ENCODE measurements around the gene ATG10. TPM values are rescaled to one million over a fixed set of nuclear protein-coding genes. Genes with fewer than 3 reads are reported as not detected.

Gene ATG10
- total RNA-seq, 1 experiment from 2014 or later = 10.0 TPM

DNA sequence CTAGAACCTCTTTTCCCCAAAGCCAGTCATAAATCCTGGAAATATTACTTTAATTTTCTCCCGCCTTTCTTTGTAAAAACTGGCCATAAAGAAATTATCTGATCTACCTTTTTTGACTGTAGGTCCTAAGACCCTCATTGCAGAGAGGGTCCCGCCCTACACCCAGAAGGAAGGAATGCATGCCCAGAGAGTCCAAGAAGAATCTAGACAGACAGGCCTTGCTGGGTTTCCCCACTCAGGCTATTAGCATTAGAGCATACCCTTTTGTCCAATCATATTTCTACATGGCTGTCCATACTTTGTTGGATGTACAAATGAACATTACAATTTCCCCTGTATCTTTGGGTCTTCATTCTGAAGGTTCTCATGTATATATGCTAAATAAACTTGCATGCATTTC, 1.9 kb upstream of the ATG10 start:
- no peak for DNase-seq
- Mint-ChIP-seq H3K9me3 (ENCODE audit: low read depth, unreplicated experiment) (no peaks in the 10 kb centered on the region), H3K36me3 (ENCODE audit: insufficient read depth, unreplicated experiment) (peaks cover 20% of the 10 kb centered on the region), H3K27me3 (ENCODE audit: unreplicated experiment) (no peaks in the 10 kb centered on the region), H3K27ac (ENCODE audit: unreplicated experiment) (no peak overlapping the region), H3K4me1 (ENCODE audit: low read depth, unreplicated experiment) (no peaks in the 10 kb centered on the region), H3K4me3 (ENCODE audit: low read depth, unreplicated experiment) (no peak overlapping the region)
- BruUV-seq (replicated peaks) = no TSS peak
- intact Hi-C loops (cut with micrococcal nuclease; ENCODE audit: unreplicated experiment) = loop anchor here (5.0 to 10.0 kb wide), 6 partner anchors 115 to 545 kb away; partner anchors contain the start of gene SSBP2
- TF ChIP-seq, protein P1, sequence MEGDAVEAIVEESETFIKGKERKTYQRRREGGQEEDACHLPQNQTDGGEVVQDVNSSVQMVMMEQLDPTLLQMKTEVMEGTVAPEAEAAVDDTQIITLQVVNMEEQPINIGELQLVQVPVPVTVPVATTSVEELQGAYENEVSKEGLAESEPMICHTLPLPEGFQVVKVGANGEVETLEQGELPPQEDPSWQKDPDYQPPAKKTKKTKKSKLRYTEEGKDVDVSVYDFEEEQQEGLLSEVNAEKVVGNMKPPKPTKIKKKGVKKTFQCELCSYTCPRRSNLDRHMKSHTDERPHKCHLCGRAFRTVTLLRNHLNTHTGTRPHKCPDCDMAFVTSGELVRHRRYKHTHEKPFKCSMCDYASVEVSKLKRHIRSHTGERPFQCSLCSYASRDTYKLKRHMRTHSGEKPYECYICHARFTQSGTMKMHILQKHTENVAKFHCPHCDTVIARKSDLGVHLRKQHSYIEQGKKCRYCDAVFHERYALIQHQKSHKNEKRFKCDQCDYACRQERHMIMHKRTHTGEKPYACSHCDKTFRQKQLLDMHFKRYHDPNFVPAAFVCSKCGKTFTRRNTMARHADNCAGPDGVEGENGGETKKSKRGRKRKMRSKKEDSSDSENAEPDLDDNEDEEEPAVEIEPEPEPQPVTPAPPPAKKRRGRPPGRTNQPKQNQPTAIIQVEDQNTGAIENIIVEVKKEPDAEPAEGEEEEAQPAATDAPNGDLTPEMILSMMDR (IDR thresholded peaks at IDR 0.05; ENCODE audit: unreplicated experiment) = no peak
- CTCF ChIA-PET = no interaction called here

DNA sequence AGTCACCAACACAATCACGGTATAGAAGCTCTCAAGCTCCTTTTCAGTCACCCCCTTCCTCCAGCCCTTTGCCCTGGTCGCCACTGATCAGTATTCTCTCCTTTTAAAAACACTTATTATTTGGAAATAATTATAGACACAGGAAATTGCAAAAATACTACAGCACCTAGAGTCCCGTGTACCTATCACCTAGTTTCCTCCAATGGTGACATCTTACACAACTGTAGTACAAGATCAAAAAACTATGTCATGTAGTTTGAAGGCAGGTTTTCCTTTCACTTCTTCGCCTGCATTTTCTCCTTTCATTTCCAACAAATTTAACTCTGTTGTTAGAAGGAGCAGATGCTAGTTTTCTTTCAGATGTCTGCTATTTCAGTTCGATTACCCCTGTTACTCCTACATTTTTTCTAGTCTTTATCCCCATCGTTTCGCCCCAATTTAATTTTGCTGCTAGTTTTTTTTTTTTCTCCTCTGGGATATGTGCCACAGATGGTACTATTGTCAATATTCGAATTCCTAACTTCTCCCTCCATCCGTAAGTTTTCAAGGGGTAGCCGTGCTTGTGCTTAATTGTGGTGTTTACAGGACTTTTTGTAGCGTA, 612 bp upstream of the ATG10 start:
- Mint-ChIP-seq H3K36me3 (ENCODE audit: insufficient read depth, unreplicated experiment) (peaks cover 20% of the 10 kb centered on the region), H3K27ac (ENCODE audit: unreplicated experiment) (peak overlapping the region; percentile 87), H3K9me3 (ENCODE audit: low read depth, unreplicated experiment) (no peaks in the 10 kb centered on the region), H3K4me3 (ENCODE audit: low read depth, unreplicated experiment) (peak overlapping the region; percentile 77), H3K27me3 (ENCODE audit: unreplicated experiment) (no peaks in the 10 kb centered on the region), H3K4me1 (ENCODE audit: low read depth, unreplicated experiment) (no peaks in the 10 kb centered on the region)
- no peak for DNase-seq
- CTCF ChIA-PET = no interaction called here
- BruUV-seq (replicated peaks) = no TSS peak
- intact Hi-C loops (cut with micrococcal nuclease; ENCODE audit: unreplicated experiment) = loop anchor here (5.0 to 10.0 kb wide), 6 partner anchors 116 to 546 kb away; partner anchors contain the start of gene SSBP2
- TF ChIP-seq, protein P1 (IDR thresholded peaks at IDR 0.05; ENCODE audit: unreplicated experiment) = no peak

DNA sequence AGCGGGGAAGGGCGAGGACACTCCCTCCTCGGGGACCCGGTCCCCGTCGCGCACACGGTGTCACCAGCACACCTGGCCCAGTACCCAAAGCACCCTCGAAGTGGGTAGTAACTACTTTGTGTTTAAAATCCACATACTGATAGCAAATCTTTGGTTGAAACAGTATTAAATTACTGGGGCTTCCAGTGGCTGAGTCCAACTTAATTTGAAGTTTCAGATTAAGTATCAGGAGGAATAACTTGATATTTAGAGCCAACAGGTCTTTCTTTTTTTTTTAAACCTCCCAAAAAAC, 615 bp downstream of the ATG10 start:
- Mint-ChIP-seq H3K4me1 (ENCODE audit: low read depth, unreplicated experiment) (no peaks in the 10 kb centered on the region), H3K27me3 (ENCODE audit: unreplicated experiment) (no peaks in the 10 kb centered on the region), H3K9me3 (ENCODE audit: low read depth, unreplicated experiment) (no peaks in the 10 kb centered on the region), H3K4me3 (ENCODE audit: low read depth, unreplicated experiment) (peak overlapping the region; percentile 77), H3K27ac (ENCODE audit: unreplicated experiment) (no peak overlapping the region), H3K36me3 (ENCODE audit: insufficient read depth, unreplicated experiment) (peaks cover 24% of the 10 kb centered on the region)
- intact Hi-C loops (cut with micrococcal nuclease; ENCODE audit: unreplicated experiment) = loop anchor here (5.0 to 10.0 kb wide), 6 partner anchors 118 to 548 kb away; partner anchors contain the start of gene SSBP2
- BruUV-seq (replicated peaks) = TSS peak; percentile 52
- TF ChIP-seq, protein P1 (IDR thresholded peaks at IDR 0.05; ENCODE audit: unreplicated experiment) = no peak
- CTCF ChIA-PET = interaction anchor here (0.8 kb wide), 1 partner anchor 8 kb away, joined by 3 read pairs; no protein-coding TSS in a partner anchor
- no peak for DNase-seq

DNA sequence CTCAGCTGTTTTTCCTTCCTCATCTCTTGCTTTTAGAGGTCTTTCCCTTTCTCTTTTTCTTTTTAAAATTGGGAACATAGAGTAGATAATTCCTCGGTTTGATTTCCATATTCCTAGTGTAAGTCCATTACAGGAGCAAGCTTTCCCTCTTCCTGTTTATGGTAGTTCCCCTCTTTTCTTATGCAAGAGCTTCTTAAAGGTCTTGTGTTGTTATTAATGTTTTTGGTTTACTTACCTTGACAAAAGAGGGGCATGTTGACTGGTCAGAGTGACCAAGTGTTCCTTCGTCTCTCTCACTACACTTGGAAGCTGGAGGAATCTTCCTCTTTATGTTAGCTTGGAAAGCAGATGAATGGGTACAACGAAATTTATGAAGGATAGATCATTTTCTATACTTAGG, 8.3 kb downstream of the ATG10 start:
- Mint-ChIP-seq H3K4me3 (ENCODE audit: low read depth, unreplicated experiment) (no peak overlapping the region), H3K36me3 (ENCODE audit: insufficient read depth, unreplicated experiment) (peaks cover 14% of the 10 kb centered on the region), H3K4me1 (ENCODE audit: low read depth, unreplicated experiment) (no peaks in the 10 kb centered on the region), H3K9me3 (ENCODE audit: low read depth, unreplicated experiment) (no peaks in the 10 kb centered on the region), H3K27me3 (ENCODE audit: unreplicated experiment) (no peaks in the 10 kb centered on the region), H3K27ac (ENCODE audit: unreplicated experiment) (no peak overlapping the region)
- intact Hi-C loops (cut with micrococcal nuclease; ENCODE audit: unreplicated experiment) = no loop called here
- no TSS peak for BruUV-seq (replicated peaks)
- CTCF ChIA-PET = interaction anchor here (0.7 to 1.3 kb wide), 2 partner anchors 8 to 185 kb away, joined by 3 read pairs; partner anchors contain the start of gene ATG10
- TF ChIP-seq, protein P1 (IDR thresholded peaks at IDR 0.05; ENCODE audit: unreplicated experiment) = no peak
- DNase-seq = no peak
